GM20431 (cell line): Measurements from ENCODE around the gene CTSS.
"Not testable (repeated sequence)": the region's sequence is repeated elsewhere in the genome, so short reads cannot be mapped to it uniquely, and the experiment has no call there.

Source experiments
- in situ Hi-C: fragments of 300-500 bp; cut with MseI, MboI; formaldehyde crosslinking; loops from one replicate; pipeline ENCODE4 v1.15.0; 2020; ENCODE audit warnings: low sequenced_read_pairs; ENCODE audit not compliant: unreplicated experiment

The CTSS gene

DNA sequence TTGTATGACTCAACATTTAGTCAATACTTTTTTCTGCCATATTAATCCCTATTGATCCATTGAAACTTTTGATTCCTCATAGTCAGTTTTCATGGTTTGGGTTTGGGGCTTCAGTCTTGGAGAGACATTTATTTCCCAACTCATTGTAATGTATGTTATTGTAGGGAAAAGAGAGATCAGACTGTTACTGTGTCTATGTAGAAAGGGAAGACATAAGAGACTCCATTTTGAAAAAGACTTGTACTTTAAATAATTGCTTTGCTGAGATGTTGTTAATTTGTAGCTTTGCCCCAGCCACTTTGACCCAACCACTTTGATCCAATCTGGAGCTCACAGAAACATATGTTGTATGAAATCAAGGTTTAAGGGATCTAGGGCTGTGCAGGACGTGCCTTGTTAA, 56.5 kb downstream of the CTSS start:
- in situ Hi-C loops, result not testable (repeated sequence)

DNA sequence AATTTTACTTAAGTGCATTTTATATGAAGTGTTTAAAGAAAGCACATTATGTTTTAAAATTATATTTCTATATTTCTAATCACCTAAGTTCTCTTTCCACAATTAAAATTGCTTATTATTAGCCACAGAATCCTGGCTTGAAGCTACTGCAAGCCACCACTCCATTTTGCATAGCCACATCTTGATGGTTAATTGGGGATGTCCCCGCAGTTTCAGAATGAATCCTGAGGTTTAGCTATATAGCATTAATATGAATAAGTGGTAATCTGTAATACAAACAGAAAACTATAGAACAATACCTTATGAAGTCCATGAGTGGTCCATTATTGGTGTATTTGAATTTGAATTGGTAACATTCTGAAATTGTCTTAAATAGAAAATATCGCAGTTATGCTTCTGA, 57.0 kb downstream of the CTSS start:
- in situ Hi-C loops, result no loop called here

DNA sequence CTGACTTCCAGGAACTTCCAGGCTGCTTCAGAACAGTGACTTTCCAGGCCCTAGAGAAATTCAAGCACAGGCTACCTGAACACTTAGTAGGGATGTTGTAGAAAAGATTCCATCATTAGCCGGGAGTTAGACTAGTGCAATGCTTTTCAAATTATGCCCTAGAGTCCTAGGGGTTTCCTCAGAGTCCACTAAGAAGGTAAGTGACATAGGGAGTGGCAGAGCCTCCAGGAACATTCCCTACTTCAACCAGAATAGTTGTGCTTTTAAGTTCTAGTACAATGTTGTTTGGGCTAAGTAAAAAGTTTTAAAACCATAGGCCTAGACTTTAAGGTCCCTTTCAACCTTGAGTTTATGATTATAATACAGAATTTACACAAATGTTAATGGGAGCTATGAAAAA, 59.5 kb downstream of the CTSS start:
- in situ Hi-C loops, result no loop called here

DNA sequence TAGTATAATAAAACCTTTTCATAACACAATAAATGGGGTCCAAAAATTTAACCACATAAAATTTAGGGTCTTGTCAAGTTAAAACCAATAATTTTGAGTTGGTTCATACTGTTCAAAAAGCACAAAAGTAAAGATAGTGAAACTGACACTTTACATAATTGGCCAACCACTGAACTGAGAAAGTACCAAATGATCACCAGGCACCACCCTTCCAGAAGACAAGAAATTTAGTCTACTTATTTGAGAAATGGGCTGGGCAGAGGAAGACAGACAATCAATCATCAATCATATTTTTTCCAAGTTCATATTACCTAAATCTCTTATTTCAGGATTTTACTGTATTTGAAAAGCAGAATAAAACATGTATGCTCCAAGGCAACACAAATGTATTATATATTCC, 62.2 kb downstream of the CTSS start:
- in situ Hi-C loops, result no loop called here

DNA sequence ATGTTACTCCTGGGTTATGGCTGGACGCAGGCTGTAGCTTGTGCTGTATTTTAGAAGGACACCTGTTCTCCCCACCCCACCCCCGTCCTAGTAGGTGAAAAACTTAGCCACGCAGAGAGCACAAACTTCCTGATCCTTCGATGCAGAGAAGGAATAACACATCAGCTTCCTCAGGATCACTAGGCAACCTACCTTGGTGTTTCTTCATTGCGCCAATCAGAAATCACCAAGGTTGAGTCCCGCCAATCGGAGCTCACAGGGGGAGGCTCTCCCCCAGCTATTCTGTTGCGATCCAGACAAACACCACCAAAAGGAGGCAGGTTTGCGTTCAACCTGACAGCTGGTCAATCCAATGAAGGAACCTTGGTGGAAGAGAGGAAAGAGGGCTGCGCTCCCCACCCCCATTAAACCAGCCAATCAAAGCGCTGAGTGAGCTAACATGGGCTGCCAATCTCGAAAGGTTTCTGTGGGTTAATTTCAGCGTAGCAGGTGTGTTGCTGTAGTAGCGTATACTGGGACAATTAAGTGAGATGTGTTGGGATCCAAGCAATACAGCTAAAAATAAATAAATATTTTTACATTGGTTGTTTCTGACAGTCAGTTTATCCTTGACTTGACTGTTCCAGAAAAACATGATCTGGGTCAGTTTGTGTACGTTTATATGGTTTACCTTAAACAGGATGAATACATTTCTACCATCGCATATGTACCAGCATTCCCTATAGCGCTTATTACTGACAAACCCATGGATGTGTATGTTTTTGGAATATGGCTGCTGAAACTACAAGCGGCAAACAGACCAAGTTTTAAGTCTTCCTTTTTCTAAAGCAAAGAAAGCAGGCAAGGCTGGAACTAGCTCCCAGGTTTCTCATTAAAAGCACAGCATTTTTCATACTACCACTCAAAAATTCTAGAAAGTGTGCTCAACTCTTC, 68.3 kb downstream of the CTSS start, which contains the start of gene GOLPH3L:
TSS of gene GOLPH3L (minus strand) at position 160 of the 933 bp plus-strand sequence. CDS start 2,316 bp downstream, outside the sequence.
- in situ Hi-C loops, result no loop called here

DNA sequence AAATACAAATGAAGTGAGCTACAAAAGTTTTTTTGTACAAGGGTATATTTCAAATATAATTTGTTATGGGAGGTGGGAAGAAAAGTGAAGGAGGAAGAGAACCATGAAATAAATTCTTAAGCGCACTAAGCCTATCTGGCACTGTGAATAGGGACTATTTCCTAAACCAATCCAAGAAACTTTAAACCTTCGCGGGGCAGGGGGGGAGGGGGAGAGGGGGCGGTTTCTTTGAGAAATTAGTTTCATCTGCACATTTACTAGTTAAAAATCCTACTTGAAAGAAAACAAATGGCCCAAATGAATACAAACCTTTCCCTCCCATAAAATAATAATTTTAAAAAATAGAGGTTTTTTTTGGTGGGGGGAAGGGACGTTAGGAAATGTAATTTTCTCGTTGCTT, 69.0 kb downstream of the CTSS start:
- in situ Hi-C loops, result no loop called here

DNA sequence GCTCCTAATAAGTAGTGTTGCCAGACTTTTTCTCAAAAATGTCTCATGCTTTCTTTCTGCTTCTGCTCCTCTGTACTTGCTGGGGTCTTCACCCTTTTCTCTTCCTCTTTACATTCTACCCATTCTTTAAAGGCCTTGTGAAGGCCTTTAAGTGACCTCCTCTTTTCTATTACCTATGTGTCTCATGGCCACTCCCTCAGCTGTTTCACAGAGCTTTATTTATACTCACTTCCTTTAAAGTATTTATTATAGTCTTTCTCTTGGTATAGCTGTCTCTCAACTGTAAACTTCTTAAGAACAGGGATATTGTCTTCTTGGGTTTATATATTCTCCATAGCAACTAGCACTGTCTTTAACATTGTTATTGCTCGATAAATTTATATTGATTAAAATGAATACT, 69.4 kb downstream of the CTSS start:
- in situ Hi-C loops, result no loop called here

DNA sequence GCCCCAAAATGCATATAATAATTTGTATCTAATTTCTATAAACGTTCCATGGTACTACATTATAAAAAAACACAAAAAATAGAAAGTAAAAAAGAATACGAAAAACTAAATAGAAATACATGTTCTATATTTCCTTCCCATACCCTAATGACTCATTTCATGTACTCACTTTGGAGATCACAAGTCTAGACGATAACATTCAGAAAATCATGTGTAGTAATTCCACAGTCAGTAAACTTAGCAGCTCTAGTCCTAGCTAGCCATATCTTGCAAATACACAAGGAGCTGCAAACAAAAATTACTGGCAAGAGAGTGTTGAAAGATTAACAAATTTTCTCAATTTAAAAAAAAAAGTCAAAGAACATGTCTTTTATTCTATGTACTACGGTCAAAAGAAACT, 70.0 kb downstream of the CTSS start:
- in situ Hi-C loops, result no loop called here

DNA sequence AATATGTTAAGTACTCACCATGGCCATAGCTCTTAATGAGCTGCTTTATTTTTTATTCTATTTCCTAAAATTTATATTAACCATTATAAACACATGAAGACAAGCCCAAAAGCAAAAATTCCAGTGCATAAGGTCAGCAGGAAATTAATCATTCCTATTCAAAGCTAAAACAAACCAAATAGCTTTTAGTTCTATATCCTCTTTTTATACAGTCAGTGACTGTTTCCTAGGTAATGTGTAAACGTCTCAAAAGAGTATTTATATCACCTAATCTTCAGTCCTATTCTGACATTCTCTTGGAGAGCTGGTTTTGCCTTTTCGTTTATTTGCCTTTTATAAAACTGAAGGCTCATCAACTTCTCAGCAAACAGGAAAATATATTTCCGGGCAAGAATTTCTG, 72.9 kb downstream of the CTSS start:
- in situ Hi-C loops, result no loop called here

DNA sequence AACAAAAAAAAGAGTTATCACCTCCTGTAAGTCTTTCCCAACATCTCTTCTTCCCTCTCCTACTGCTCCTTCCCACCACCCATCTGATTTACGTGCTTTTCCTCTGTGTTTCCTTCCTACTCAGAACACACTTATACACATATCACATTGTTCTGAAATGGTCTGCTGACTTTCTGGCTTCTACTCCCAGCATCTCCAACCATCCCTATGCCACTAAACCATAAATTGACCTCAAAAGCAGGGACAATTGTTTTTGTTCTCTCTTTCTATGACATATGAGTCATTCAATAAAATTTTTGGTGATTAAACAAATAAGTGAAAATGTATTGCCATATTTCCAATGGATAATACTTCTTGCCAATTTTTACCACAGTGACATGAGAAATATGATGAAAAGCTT, 76.8 kb downstream of the CTSS start:
- in situ Hi-C loops, result no loop called here

DNA sequence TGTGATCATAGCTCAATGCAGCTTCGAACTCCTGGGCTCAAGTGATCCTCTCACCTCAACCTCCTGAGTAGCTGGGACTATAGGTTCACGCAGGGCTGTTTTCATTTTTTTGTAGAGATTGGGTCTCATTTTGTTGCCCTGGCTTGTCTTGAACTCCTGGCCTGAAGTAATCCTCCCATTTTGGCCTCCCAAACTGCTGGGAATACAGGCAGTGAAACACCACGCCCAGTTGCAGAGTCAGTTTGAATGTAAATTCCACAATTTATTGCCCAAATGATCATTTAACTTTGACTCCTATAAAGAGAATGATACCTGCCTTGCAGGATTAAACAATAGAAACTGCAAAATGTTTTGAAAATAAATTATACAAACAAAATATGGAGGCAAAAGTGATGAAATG, 79.3 kb downstream of the CTSS start:
- in situ Hi-C loops, result no loop called here

DNA sequence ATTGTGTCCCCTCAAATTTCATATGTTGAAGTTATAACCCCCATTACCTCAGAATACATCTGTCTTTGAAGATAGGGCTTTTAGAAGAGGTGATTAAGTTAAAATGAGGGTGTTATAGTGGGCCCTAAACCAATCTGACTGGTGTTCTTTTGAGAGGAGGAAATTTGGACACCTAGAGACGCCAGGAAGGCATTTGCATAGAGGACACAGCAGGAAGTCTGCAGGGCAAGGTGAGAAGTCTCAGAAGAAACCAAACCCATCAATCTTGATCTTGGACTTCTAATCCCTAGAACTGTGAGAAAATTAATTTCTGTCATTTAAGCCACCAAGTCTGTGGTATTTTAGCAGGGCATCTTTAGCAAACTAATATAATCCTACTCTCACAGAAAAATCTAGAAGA, 81.7 kb downstream of the CTSS start:
- in situ Hi-C loops, result no loop called here
